HEK293T (cell line): ENCODE data around the gene GREB1L.

Source experiments
- CTCF ChIA-PET: fragments of 350-600 bp; formaldehyde crosslinking; extraction: SDS; loops from one replicate; lab custom pipeline; 2021; ENCODE audit warnings: antibody characterized with exemption, inconsistent platforms; lab: Yijun Ruan, JAX
- POLR2A ChIA-PET: fragments of 350-600 bp; formaldehyde crosslinking; extraction: SDS; loops from one replicate; lab custom pipeline; 2020; ENCODE audit warnings: antibody characterized with exemption, inconsistent platforms; lab: Yijun Ruan, JAX
- DNase-seq: peaks from one replicate; pipeline ENCODE4 v3.0.0; 2012; ENCODE audit warnings: mixed read lengths; ENCODE audit errors: extremely low spot score
- ARNT ChIP-seq: fragments of 450-650 bp; IDR thresholded peaks from 2 replicates; pipeline ENCODE4 v1.6.1; 2017; ENCODE audit warnings: mild to moderate bottlenecking
- BHLHE40 ChIP-seq: fragments of 450-650 bp; IDR thresholded peaks from 2 replicates; pipeline ENCODE4 v1.6.1; 2016; ENCODE audit warnings: mild to moderate bottlenecking, moderate library complexity, borderline replicate concordance
- CTBP1 ChIP-seq: fragments of 450-650 bp; IDR thresholded peaks from 2 replicates; pipeline ENCODE4 v1.6.1; 2016; ENCODE audit warnings: borderline replicate concordance
- ELF4 ChIP-seq: fragments of 450-650 bp; IDR thresholded peaks from 2 replicates; pipeline ENCODE4 v1.6.1; 2017; ENCODE audit warnings: antibody characterized with exemption
- FOXA1 ChIP-seq: fragments of 450-650 bp; IDR thresholded peaks from 2 replicates; pipeline ENCODE4 v1.6.1; 2016; ENCODE audit warnings: mild to moderate bottlenecking
- FOXK2 ChIP-seq: fragments of 450-650 bp; IDR thresholded peaks from 2 replicates; pipeline ENCODE4 v1.6.1; 2016; ENCODE audit warnings: mild to moderate bottlenecking
- FOXM1 ChIP-seq: fragments of 450-650 bp; IDR thresholded peaks from 2 replicates; pipeline ENCODE4 v1.6.1; 2017; ENCODE audit warnings: mild to moderate bottlenecking, borderline replicate concordance
- HDGF ChIP-seq: fragments of 450-650 bp; IDR thresholded peaks from 2 replicates; pipeline ENCODE4 v1.6.1; 2017; ENCODE audit warnings: antibody characterized with exemption, borderline replicate concordance
- L3MBTL2 ChIP-seq: fragments of 450-650 bp; conservative IDR thresholded peaks from 2 replicates; pipeline ENCODE4 v1.6.1; 2016; ENCODE audit warnings: mild to moderate bottlenecking
- LEF1 ChIP-seq: fragments of 450-650 bp; IDR thresholded peaks from 2 replicates; pipeline ENCODE4 v1.6.1; 2017; ENCODE audit warnings: mild to moderate bottlenecking, borderline replicate concordance
- NFRKB ChIP-seq: fragments of 450-650 bp; IDR thresholded peaks from 2 replicates; pipeline ENCODE4 v1.6.1; 2016; ENCODE audit warnings: mild to moderate bottlenecking, moderate library complexity
- PKNOX1 ChIP-seq: fragments of 450-650 bp; IDR thresholded peaks from 2 replicates; pipeline ENCODE4 v1.6.1; 2016
- SP1 ChIP-seq: fragments of 450-650 bp; IDR thresholded peaks from 2 replicates; pipeline ENCODE4 v1.6.1; 2017
- SUZ12 ChIP-seq: fragments of 450-650 bp; IDR thresholded peaks from 2 replicates; pipeline ENCODE4 v1.6.1; 2016; ENCODE audit warnings: mild to moderate bottlenecking
- TARDBP ChIP-seq: fragments of 450-650 bp; IDR thresholded peaks from 2 replicates; pipeline ENCODE4 v1.6.1; 2016
- ZNF384 ChIP-seq: fragments of 450-650 bp; IDR thresholded peaks from 2 replicates; pipeline ENCODE4 v1.6.1; 2016

The GREB1L gene

GRCh38 chr18:21513741-21514140 lies 271.7 kb downstream of the GREB1L start:
- ChIA-PET POLR2A (no interaction called here), CTCF (no interaction called here)

GRCh38 chr18:21522530-21522929 lies 280.5 kb downstream of the GREB1L start:
- DNase-seq: no peak
- ChIA-PET CTCF (no interaction called here), POLR2A (no interaction called here)
- TF ChIP-seq FOXM1: no peak
- no peak for TF ChIP-seq NFRKB
- TF ChIP-seq SP1: no peak
- no peak for TF ChIP-seq ARNT
- no peak for TF ChIP-seq LEF1
- no peak for TF ChIP-seq L3MBTL2
- no peak for TF ChIP-seq CTBP1

More at GRCh38 chr18:21513741-21514140, 271.7 kb downstream of the GREB1L start:
- TF ChIP-seq ZNF384 (no peak), TARDBP (no peak)
- DNase-seq: no peak

GRCh38 chr18:21525916-21526315 lies 283.9 kb downstream of the GREB1L start:
- ChIA-PET CTCF (interaction anchor here (0.5 kb wide), 1 partner anchor 34 kb away, joined by 3 read pairs; no protein-coding TSS in a partner anchor), POLR2A (no interaction called here)
- TF ChIP-seq HDGF: no peak
- no peak for TF ChIP-seq ELF4
- TF ChIP-seq ZNF384: no peak
- no peak for TF ChIP-seq ARNT
- TF ChIP-seq FOXA1: no peak
- TF ChIP-seq BHLHE40: no peak
- TF ChIP-seq CTBP1: no peak
- TF ChIP-seq FOXK2: no peak
- TF ChIP-seq L3MBTL2: no peak
- TF ChIP-seq FOXM1: no peak
- TF ChIP-seq NFRKB: no peak
- TF ChIP-seq SUZ12: no peak
- no peak for TF ChIP-seq SP1
- TF ChIP-seq PKNOX1: no peak
- no peak for TF ChIP-seq TARDBP
- TF ChIP-seq LEF1: no peak
- DNase-seq: no peak

- TF ChIP-seq TARDBP (no peak), L3MBTL2 (no peak), FOXA1 (no peak), LEF1 (no peak)
- no peak for DNase-seq
- CTCF ChIA-PET: interaction anchor here (0.5 kb wide), 1 partner anchor 35 kb away, joined by 3 read pairs; no protein-coding TSS in a partner anchor
- POLR2A ChIA-PET: no interaction called here
These were observed 284.4 kb downstream of the GREB1L start for GRCh38 chr18:21526463-21526862.

GRCh38 chr18:21534327-21534726 lies 292.3 kb downstream of the GREB1L start:
- no peak for DNase-seq
- TF ChIP-seq SP1: no peak
- TF ChIP-seq LEF1: no peak
- no peak for TF ChIP-seq NFRKB
- no peak for TF ChIP-seq HDGF
- no peak for TF ChIP-seq TARDBP
- no peak for TF ChIP-seq BHLHE40
- TF ChIP-seq ELF4: no peak
- TF ChIP-seq FOXM1: no peak
- no peak for TF ChIP-seq CTBP1
- TF ChIP-seq ARNT: no peak
- CTCF ChIA-PET: no interaction called here
- POLR2A ChIA-PET: no interaction called here

- POLR2A ChIA-PET: no interaction called here
- TF ChIP-seq FOXA1 (no peak), SP1 (no peak), SUZ12 (no peak), BHLHE40 (no peak), NFRKB (no peak), L3MBTL2 (no peak), HDGF (no peak), FOXM1 (no peak)
- no peak for DNase-seq
- CTCF ChIA-PET: no interaction called here
These were observed 296.2 kb downstream of the GREB1L start for GRCh38 chr18:21538230-21538629.

- TF ChIP-seq L3MBTL2: no peak
- TF ChIP-seq CTBP1: no peak
- no peak for TF ChIP-seq HDGF
- no peak for TF ChIP-seq TARDBP
- no peak for TF ChIP-seq ELF4
- TF ChIP-seq ZNF384: no peak
- no peak for TF ChIP-seq PKNOX1
- TF ChIP-seq FOXM1: no peak
- TF ChIP-seq SUZ12: no peak
- TF ChIP-seq NFRKB: no peak
- TF ChIP-seq ARNT: no peak
- no peak for TF ChIP-seq BHLHE40
- no peak for TF ChIP-seq FOXA1
- no peak for TF ChIP-seq FOXK2
- POLR2A ChIA-PET: no interaction called here
- no peak for DNase-seq
- CTCF ChIA-PET: no interaction called here
These were observed 304.4 kb downstream of the GREB1L start for GRCh38 chr18:21546423-21546822.
